Activated T-helper 1 cell treated with Interleukin-2 at 50 U/mL for 16 hours (primary cell): ENCODE results near the gene WNT5A.

ENCODE experiments used
- DNase-seq: peaks from one replicate; pipeline ENCODE4 v3.0.0-alpha.2; 2020; ENCODE audit warnings: low read depth

The WNT5A gene

DNA sequence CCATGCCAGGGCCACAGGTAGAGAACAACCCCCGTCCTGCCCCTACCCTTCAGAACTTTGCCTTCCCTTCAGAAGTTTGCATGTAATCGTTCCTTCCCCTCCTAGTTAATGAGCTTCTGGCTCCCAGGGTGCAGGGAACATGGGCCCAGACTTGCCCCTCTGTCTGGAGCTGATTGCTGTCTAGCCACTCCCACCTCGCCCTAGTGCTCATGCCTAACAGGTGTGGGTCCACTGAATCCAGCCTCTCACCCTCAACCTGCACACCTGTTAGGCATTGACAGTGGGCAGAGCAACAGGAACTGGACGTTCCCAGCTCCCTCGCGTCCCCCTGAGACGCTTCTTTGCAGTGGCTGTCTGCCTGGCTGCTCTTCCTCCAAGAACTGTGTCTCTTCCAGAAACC, 40.3 kb downstream of the WNT5A start:
- no peak for DNase-seq

DNA sequence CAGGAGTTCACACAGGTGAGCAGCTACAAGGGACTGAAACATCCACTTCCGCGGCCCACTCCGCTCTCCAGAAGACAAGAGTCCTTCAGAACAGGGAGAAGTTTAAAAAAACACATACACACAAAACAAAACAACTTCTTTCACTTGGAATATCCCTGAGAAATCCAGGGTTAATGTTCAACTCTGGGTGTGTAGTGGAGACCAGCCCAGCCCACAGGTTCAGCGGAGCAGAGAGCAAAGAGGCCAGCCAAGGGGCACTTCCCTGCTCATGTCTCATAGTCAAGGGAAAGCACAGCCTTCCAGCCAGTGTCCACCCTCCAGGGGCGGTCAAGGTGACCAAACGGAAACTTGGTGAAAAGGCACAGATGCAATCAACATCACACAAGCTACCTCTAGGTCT, 41.6 kb downstream of the WNT5A start:
- DNase-seq = no peak

DNA sequence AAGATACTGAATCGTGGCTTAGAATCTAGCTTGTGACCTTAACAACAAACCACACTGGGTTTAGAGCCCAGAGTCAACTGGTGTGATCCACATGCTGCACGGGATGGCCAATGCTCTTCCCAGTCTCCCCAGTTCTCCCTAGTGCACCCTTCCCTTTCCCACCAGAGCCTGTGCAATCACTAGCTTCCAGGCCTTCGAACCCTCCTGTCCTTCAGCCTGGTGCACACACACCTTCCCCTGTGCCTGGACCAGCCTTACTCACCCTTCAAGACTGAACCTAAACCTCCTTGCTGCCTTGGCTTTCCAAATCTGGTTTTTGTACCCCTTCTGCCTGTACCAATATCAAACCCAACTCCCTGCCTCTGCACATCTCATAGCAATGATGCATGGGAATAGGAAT, 43.8 kb downstream of the WNT5A start:
- no peak for DNase-seq

- DNase-seq = no peak
Observed at GRCh38 chr3:55442861-55443260, 44.2 kb downstream of the WNT5A start.

GRCh38 chr3:55441499-55441898, 45.6 kb downstream of the WNT5A start:
- DNase-seq = no peak

- DNase-seq = no peak
Observed at GRCh38 chr3:55440104-55440708, 46.9 kb downstream of the WNT5A start.

DNA sequence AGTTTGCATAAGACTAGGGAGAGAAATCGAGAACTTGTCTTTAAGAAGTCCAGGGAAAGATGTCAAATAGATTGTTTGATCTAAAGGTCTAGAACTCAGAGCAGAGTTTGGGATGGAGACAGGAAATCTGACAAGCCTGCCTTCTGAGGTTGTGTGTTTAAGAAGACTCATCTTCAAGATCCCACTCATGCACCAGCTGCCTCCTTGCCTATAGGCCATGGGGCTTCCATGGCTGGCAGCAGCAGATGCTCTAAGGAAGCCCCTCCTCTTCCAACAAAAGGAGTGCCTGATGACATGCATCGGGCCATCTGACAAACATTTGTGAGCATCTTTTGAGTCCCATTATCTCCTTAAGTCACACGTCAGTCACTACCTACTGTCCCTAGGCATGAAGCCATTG, 47.4 kb downstream of the WNT5A start:
- DNase-seq = no peak

GRCh38 chr3:55436644-55437043, 50.5 kb downstream of the WNT5A start:
- DNase-seq = no peak

- DNase-seq = no peak
Observed at GRCh38 chr3:55435491-55435890, 51.6 kb downstream of the WNT5A start.

- DNase-seq = no peak
Observed at GRCh38 chr3:55434789-55435188, 52.3 kb downstream of the WNT5A start.

GRCh38 chr3:55431041-55431440, 56.1 kb downstream of the WNT5A start:
- no peak for DNase-seq

DNA sequence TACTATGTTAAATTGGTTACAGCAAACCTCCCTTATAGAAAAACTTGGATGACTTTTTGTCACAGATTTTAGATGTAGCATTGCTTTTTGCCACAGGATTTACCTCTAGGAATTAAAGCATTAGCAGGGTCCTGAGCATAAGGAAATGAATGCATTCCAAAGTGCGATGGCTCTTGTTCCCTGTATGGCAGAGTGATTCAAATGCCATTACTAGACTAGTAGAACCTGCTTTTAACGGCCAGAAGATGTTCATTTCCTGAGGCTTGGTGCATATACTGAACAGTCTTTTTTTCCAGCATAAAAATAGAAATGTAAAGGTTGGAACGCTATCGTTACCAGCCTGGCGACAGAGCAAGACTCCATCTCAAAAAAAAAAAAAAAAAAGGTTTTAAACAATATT, 59.4 kb downstream of the WNT5A start:
- no peak for DNase-seq

DNA sequence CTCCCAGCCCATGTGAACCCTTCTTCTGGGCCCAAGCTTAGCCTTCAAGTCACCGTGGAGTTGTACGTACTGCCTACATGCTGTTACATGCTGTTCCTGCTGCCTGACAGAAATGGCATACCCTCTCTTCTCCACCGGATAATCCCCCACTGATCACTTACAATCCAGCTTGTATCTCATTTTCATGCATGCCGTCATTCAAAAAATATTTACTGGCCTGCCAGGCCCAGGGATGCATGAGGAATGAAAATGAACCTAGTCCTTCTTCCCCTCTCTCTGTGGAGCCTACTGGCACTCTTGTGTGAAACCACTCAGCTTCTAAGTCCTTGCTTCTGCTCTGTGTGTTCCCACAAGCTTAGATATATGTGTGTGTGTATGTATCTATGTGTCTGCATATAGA, 60.6 kb downstream of the WNT5A start:
- no peak for DNase-seq

GRCh38 chr3:55423782-55424181, 63.3 kb downstream of the WNT5A start:
- no peak for DNase-seq

- no peak for DNase-seq
Observed at GRCh38 chr3:55417211-55417610, 69.9 kb downstream of the WNT5A start.

- DNase-seq = no peak
Observed at GRCh38 chr3:55416331-55416821, 70.7 kb downstream of the WNT5A start.
